Transverse colon (tissue), 4 donors: ENCODE results near the gene NFKB1.

ENCODE experiments used
- EP300 ChIP-seq: sonication (generic); formaldehyde crosslinking; IDR thresholded peaks from one replicate; pipeline ENCODE4 v1.6.1; 2017; ENCODE audit warnings: antibody characterized with exemption, low read depth
- POLR2AphosphoS5 ChIP-seq, 3 donors: sonication (generic); formaldehyde crosslinking; IDR thresholded peaks; one replicate each; pipeline ENCODE4 v1.6.1; 2016; ENCODE audit warnings: antibody characterized with exemption in 3 of 3
- TF ChIP-seq, protein P1 (sequence below), 5 experiments: fragments of 200-600 bp in 3 of 5; fragments of 450-650 bp in 2 of 5; sonication (generic) in 3 of 5; IDR thresholded peaks; 1 replicate in 2 of 5; 2 replicates in 3 of 5; pipeline ENCODE4 v1.5.1; 2016 to 2017; ENCODE audit warnings: antibody characterized with exemption in 5 of 5, inconsistent platforms in 3 of 5, mild to moderate bottlenecking in 2 of 5, moderate library complexity in 1 of 5

DNA sequence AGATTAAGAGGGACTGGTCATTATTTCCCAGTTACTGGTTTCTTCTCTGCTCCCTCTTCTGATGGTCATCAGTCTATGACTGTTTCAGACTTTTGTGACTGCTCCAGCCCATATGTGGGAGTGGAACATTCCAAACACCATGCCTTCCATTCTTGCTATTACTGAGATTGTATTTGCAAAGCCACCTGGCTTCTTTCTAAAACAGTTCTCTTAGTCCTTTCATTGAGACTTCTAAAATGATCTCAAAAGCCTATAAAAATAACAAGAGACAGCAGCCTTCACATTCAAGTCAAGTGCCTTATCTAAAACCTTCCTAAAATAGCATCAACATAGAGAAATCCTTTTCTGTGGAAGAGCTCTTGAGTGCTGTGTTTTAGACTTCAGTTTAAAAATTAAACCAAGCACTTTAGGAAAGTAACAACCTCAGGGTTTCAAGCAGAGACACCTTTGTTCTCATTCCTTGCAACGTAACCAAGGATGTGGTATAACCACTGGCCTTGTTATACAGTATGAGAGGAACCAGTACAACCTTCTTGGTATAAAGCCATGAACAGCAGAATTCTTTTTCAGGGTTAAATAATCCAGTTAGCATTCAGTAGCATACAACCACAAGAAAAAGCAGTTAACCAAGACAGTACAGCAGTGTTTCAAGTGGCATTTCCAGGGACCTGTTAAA is 97.1 kb downstream of the NFKB1 start:
- TF ChIP-seq, protein P1, sequence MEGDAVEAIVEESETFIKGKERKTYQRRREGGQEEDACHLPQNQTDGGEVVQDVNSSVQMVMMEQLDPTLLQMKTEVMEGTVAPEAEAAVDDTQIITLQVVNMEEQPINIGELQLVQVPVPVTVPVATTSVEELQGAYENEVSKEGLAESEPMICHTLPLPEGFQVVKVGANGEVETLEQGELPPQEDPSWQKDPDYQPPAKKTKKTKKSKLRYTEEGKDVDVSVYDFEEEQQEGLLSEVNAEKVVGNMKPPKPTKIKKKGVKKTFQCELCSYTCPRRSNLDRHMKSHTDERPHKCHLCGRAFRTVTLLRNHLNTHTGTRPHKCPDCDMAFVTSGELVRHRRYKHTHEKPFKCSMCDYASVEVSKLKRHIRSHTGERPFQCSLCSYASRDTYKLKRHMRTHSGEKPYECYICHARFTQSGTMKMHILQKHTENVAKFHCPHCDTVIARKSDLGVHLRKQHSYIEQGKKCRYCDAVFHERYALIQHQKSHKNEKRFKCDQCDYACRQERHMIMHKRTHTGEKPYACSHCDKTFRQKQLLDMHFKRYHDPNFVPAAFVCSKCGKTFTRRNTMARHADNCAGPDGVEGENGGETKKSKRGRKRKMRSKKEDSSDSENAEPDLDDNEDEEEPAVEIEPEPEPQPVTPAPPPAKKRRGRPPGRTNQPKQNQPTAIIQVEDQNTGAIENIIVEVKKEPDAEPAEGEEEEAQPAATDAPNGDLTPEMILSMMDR (IDR thresholded peaks at IDR 0.05) = no peak
- no peak for TF ChIP-seq EP300
- no peak for TF ChIP-seq POLR2AphosphoS5 (IDR thresholded peaks at IDR 0.05)
